GM18861 (cell line): ENCODE data around the gene PDE6H.

Experiments used
- ATAC-seq: cut with Tn5 transposase; IDR thresholded peaks from one replicate; pipeline ENCODE4 v1.9.1; 2021; ENCODE audit not compliant: unreplicated experiment

PDE6H gene

DNA sequence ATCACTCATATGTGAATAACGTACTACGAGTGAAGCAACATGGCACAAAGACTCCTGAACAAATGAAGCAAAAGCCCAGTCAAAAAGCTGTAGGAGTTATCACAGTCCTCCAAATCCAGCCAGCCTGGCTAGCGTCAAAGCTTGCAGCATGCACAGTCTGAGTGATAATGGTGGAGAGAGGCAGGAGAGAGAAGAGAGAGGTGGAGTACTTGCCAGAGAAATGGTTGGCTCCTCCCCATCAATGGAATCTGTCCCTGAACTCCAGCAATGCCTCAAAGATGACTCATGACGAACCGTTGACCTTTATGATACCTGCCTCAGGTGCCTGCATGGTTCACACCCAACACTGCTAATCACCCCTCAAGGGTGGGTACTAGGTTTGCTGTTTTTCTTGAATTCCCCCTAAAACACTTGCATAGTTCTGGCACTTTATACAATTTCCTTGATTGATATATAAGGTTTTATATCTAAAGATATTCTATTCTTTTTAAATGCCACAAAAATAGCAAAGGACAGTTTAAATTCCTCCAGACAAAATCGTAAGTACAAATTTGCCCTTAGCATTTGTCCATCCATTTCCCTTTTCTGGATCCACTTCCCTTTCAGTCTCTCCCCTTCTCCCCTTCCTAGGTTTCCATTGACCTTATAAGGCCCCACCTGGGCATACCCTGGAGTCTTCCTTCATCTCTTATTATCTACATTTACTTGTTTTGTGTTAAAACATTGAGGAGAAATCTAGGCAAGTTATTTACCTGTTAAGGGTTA lies 21.7 kb upstream of the PDE6H start:
- no peak for ATAC-seq

GRCh38 chr12:14951851-14952250 lies 21.0 kb upstream of the PDE6H start:
- ATAC-seq, result no peak

- ATAC-seq, result peak; percentile 60
Measured at GRCh38 chr12:14952299-14952921, 20.4 kb upstream of the PDE6H start.

GRCh38 chr12:14953752-14954151 lies 19.1 kb upstream of the PDE6H start:
- ATAC-seq, result no peak

DNA sequence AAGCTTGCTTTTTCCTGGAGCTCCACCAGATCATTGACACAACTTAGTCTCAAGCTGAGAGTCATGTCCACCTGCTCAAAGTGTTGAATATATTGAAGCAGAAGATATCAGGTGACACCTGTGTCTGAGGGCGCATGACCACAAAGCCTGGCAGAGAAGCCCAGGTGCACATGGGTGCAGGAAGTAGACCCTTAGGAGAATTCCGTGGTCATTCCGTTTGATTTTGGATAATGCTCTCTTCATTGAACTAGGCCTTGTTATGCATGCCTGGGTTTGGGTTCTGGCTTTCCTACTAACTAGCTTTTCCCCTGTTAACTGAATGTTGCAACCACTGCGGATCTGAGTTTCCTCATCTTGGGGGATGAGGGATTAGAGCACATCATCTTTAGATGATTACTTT lies 18.6 kb upstream of the PDE6H start:
- ATAC-seq, result no peak

DNA sequence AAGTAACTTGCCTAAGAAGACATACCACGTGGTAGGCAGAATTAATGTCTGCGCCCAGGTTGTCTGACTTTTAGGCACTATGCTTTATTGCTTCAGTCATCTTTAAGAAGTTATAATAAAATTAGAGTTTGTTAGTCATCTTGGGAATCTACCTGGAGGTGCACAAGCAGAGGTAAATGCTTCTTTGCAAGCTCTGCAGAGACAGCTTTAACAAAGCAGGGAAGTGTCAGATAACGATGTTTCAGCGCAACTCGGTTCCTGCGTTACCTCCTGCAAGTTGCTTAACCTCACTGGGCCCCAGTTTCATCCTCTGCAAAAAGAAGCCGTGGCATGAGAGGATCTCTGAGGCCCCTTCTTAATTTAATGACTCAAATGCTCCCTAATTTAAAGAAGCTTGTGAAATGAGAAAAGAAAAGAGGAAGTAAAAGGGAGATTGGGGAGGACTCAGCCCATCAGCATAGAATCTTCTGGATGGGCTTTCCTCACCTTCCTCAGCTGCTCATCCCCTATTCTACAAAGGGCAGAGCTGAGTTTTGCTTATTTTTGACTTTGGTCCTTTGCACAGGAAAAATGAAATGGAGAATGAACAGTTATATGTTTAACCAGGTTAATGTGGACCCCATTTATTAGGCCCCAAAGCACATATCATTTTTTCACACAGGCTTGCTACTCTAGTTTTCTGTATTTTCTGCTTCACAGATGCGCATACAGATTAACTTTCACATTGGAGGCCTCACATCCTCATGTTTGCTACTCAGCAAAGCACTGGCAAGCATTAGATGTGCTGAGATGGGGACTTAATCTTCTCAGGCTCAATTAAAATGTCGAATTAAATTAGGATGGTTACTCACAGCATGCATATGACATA lies 16.6 kb upstream of the PDE6H start:
- ATAC-seq, result peak; percentile 28

DNA sequence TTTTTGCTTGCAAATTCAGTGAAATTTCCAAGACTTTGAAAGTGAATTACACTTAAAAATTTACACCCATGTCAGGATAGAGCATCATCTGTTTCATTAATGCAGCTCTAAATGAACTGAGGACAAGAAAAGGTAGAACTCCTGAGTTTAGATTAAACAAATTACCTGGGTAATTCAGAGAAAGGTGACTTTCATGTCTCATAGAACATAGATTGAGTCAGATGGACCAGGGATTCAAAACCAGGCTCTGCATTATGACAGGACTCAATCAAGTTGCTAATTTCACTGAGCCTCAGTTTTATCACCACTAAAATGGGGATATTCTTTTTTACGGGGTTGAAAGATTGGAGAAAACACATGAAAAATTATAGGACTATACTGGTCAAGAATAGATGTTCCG lies 15.9 kb upstream of the PDE6H start:
- ATAC-seq, result no peak

- no peak for ATAC-seq
Measured at GRCh38 chr12:14957551-14958168, 15.2 kb upstream of the PDE6H start.

DNA sequence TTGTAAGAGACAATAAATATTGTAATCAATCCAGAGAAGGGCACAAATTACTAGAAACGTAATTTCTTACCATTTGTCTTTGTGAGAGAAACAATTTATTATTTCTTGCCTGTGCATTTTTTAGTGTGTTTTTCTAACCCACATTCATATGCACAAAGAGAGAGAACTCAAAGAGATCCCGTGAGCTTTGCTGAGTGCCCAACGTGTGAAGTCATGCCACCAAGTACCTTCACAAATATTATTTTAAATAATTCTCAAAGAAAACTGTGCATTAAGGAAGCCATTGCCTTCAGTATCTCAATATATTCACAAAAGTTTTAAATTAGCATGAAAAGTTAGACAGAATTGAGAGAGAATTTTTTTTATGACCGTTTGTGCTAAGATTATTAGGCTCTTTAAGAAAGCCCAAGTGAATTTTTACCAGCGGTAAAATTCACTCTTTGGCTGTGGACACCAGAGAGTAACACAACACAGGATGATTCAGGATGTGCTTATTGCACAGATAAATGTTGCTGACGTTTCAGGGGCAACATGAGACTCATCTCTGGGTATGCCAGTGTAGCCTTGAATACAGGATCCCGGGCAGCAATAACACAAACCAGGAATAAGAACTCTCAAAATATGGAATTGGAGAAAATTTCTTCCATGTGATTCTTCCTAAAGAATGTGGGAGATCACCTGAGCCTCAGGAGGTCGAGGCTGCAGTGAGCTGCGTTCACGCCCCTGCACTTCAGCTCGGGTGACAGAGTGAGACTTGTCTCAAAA lies 14.3 kb upstream of the PDE6H start:
- no peak for ATAC-seq

- no peak for ATAC-seq
Measured at GRCh38 chr12:14959126-14959440, 13.8 kb upstream of the PDE6H start.

GRCh38 chr12:14959463-14959862 lies 13.4 kb upstream of the PDE6H start:
- ATAC-seq, result no peak

DNA sequence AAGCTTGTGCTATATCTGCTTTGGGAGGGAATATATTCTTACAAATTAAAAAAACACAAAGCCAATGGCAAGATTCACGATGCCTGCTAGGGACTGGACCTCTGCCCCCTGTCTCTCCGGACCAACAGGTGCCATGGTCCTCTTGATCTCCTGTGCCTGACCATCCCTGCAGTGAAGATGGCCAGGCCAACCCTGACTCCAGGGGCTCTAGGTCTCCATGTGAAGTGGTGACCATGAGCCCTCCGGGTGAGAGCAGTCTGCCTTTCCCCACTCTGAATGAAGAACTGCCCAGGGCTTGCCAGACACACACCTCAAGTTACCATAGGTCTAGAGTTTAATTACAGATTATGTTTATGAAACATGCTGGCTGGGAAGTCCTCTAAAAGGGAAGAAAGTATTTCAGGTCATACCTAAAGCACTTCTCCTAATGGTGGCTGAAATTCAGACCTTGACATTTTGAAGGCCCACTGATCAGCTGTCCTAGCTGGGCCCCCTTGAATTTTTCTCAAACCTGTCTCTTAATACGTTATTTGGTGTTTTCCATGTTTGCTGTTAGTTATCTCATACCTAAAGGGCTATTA lies 12.8 kb upstream of the PDE6H start:
- ATAC-seq, result no peak

DNA sequence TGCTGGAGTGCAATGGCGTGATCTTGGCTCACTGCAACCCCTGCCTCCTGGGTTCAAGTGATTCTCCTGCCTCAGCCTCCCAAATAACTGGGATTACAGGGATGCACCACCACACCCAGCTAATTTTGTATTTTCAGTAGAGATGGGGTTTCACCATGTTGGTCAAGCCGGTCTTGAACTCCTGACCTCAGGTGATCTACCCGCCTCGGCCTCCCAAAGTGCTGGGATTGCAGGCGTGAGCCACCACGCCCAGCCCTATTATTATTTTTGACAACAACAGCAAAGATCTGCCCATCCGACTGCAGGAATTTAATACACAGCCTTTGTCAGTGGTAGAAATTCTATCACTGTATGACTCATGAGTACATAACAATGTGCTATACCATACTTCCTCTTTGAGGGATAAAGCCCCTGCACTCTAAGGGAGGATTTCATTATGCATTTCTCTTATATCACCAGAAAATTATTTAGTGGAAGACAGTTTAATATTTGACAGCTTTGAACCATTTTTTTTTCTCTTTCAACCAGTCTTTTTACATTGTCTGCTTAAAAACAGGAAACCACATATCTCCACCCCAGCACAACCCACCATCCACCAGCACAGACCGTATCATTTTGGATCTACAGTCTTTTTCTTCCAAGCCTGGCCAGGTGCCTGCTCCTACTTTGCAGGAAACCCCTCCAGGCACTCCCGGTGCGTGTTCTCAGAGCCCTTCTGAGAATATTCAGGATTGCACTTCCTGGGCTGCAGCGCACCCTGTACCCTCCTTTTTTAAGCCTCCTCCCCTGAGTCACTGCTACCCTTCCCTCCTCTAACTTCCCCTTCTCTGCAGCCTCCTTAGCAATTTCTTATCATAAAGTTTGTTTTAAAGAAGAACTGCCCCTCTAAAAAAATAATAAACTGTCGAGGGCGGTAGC lies 12.0 kb upstream of the PDE6H start:
- peak; percentile 28 for ATAC-seq

DNA sequence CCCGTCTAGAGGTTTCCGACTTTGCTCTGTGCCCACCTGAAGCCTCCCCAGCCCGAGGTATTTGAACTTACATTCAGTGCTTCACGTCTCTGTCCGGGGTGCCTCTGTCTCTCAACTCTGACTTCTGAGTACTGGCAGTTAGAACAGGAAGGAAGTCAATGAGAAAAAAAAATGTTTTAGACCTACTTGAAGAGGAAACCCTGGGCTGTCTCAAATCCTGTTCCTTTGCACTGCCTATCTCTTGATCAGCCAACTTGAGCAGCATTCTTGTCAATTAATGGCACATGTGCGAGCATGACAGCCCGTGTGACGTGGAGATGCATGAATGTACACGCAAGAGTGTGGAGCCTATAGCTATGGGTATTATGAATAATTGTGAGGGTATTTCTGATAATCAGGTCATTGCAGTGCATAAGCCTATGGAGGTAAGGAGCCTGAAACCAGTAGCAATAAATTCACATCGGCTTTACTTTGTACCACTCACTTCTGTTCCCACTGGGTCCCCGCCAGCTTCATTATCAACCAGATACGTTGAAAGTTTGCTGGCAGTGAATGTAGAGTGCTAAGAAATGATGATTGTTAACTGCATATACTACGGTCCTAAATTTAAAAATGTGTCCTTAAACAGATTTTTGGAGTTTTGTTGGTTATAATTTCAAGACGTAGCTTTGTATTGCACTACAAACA lies 11.2 kb upstream of the PDE6H start, which contains the start of gene ARHGDIB:
TSS of gene ARHGDIB (minus strand) at position 136 of the 687 bp plus-strand sequence. CDS start 10,889 bp downstream, outside the sequence.
- ATAC-seq, result peak; percentile 53

DNA sequence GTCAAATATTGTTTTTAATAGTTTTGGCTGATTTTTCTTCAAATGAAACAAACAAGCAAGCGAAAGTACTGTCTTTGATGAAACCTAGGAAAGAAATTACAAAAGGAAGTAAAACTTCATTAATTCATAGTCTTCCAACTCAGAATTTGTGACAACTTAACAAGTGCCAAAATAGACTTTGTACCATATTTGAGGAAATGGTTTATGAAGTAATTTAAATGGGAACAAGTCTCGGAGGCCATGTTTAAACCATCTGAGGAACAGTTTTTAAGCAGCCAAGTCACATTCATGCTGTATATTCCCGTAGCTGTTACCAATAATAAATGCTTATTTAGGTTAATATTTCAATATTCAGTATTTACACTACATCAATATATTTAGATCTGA lies 10.7 kb upstream of the PDE6H start:
- ATAC-seq, result no peak

GRCh38 chr12:14962797-14963196 lies 10.0 kb upstream of the PDE6H start:
- ATAC-seq, result no peak

DNA sequence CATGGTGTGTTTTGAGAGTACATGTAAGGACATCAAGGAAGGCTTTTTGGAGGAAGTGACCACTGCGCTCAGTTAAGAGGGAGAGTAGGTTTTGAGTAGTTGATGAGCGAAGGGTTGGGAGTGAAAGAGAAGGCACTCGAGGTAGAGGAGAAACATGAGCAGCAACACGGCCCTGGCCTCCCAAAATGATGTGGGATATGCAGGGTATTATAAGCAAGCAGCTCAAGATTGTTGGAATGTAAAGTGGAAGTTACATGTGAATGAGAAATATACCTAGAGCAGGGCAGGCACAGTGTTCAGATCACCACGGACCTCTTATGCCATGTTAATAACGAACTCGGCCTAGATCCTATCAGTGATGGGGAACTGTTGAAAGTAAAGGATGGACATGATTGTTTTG lies 9.3 kb upstream of the PDE6H start:
- no peak for ATAC-seq

DNA sequence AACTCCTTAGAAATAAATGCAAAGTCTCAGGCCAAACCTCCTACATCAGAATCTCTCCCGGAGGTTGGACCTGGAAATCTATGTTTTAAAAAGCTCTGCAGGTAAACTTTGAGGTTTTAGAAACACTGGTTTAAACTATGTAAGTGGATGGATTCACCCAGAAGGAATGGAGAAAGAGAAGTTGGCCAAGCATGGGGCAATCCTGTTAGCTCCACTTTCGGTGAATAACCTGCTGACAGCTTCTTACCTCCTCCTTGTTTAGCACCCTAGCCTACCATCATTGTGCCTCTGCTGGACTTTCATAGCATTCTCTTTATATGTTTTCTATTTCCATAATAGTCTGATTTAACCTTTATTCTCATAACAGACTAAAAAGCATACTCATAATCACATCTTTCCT lies 8.4 kb upstream of the PDE6H start:
- no peak for ATAC-seq

DNA sequence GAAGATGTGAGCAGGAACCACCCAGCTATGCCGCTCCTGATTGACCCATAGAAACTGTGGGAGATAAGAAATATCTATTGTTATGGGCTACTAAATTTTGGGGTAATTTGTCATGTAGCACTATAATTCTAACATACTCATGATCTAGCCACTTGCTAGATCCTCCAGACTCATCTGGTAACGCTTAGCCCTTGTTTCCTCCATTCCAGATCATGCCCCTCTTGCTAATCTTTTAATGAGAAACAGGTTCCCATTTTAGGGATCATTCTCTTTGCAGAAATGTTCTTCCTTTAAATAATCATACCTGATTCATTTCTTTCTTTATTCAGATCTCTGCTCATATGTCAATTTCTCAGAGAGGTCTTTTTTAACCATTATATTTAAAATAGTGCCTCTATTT lies 7.6 kb upstream of the PDE6H start:
- ATAC-seq, result no peak
